ENCODE measurements around the gene MIER2. TPM values are rescaled to one million over a fixed set of nuclear protein-coding genes. Genes with fewer than 3 reads are reported as not detected.

MIER2 gene
- total and polyA plus RNA-seq, 10 of the 15 experiments (the other 5 are each of a cell fraction or from before 2014, with no cell fraction given): 0.48 to 23.6 (median 12.1) TPM

GRCh38 chr19:305240-306150, 39.1 kb downstream of the MIER2 start:
- H3K9me3 ChIP-seq (replicated peaks; ENCODE audit: control insufficient read depth, insufficient read depth, low read length): no peaks in the 10 kb centered on the region
- ChIA-PET CTCF (no interaction called here), RAD21 (ENCODE audit: unreplicated experiment) (no interaction called here), POLR2A (no interaction called here), SMC1A (ENCODE audit: uncharacterized antibody, unreplicated experiment) (no interaction called here)
- BruUV-seq (replicated peaks): no TSS peak
- 81% methylated on average over 37 of the region's 43 CpGs for WGBS (ENCODE audit: insufficient coverage, insufficient replicate concordance, low lambda C conversion rate, missing lambda C conversion rate)
- TF ChIP-seq POLR2A (IDR thresholded peaks at IDR 0.05; ENCODE audit: low read depth, low read length): peak; percentile 54; the same call in 1 of the 2 replicates
- TF ChIP-seq CEBPZ (IDR thresholded peaks at IDR 0.05; ENCODE audit: low read depth, low read length): no peak
- TF ChIP-seq ZBTB33 (IDR thresholded peaks at IDR 0.05): no peak
- no peak for TF ChIP-seq POLR2AphosphoS2 (IDR thresholded peaks at IDR 0.05; ENCODE audit: low read depth, low read length)
- TF ChIP-seq BACH1 (IDR thresholded peaks at IDR 0.05; ENCODE audit: borderline replicate concordance): no peak
- no peak for TF ChIP-seq BCLAF1 (IDR thresholded peaks at IDR 0.05)
- FAIRE-seq (no peak), DNase-seq (ENCODE audit: low read depth, low spot score) (no peak), ATAC-seq (no peak)
- no peak overlapping the region for H3K27ac ChIP-seq (ENCODE audit: control insufficient read depth, insufficient read depth)
- H4K20me1 ChIP-seq (ENCODE audit: control insufficient read depth, insufficient read depth): no peaks in the 10 kb centered on the region
- H3K9ac ChIP-seq (ENCODE audit: control insufficient read depth, insufficient read depth, low read length): no peak overlapping the region
- no peak overlapping the region for H2AFZ ChIP-seq (ENCODE audit: control insufficient read depth, low read depth, low read length)
- peaks cover 0 to 15% of the 10 kb centered on the region in 2 experiments; a peak in 3 of 4 replicates for H3K36me3 ChIP-seq (ENCODE audit: control insufficient read depth in 2 of 2, insufficient read depth in 2 of 2, low read length in 1 of 2)
- no peaks in the 10 kb centered on the region for H3K27me3 ChIP-seq (replicated peaks in 1 of 2; ENCODE audit: control insufficient read depth in 2 of 2, insufficient read depth in 2 of 2, low read length in 1 of 2)
- no peak overlapping the region for H3K4me2 ChIP-seq (ENCODE audit: control insufficient read depth, insufficient read depth)
- no peaks in the 10 kb centered on the region for H3K4me1 ChIP-seq (ENCODE audit: control insufficient read depth, insufficient read depth, low read length)
- H3K4me3 ChIP-seq: no peak overlapping the region
- intact Hi-C loops (cut with micrococcal nuclease; ENCODE audit: unreplicated experiment) (no loop called here), in situ Hi-C loops (cut with MboI) (no loop called here)
- H3K79me2 ChIP-seq (ENCODE audit: control insufficient read depth, insufficient read depth, low read length): no peaks in the 10 kb centered on the region

Measured in GM12878 (cell line).